AG09309 (cell line): ENCODE data around the gene TRIM8.
"Not testable (repeated sequence)": the region's sequence is repeated elsewhere in the genome, so short reads cannot be mapped to it uniquely, and the experiment has no call there.

Source experiments
- DNase-seq: peaks from one replicate; pipeline ENCODE4 v3.0.0-alpha.2; 2010; ENCODE audit warnings: low read depth
- H3K4me3 ChIP-seq: 2 replicates; pipeline ENCODE4 v1.5.1; 2011; ENCODE audit warnings: mild to moderate bottlenecking, low read depth, low read length, moderate library complexity; ENCODE audit not compliant: control insufficient read depth
- TF ChIP-seq, protein P1 (sequence below): IDR thresholded peaks from 2 replicates; pipeline ENCODE4 v1.5.1; 2011; ENCODE audit warnings: mild to moderate bottlenecking, low read depth, low read length, inconsistent platforms; ENCODE audit not compliant: insufficient read depth, control insufficient read depth; ENCODE audit errors: missing control alignments

Gene TRIM8

GRCh38 chr10:102661658-102662028, 17.4 kb downstream of the TRIM8 start:
- DNase-seq: no peak
- TF ChIP-seq, protein P1, sequence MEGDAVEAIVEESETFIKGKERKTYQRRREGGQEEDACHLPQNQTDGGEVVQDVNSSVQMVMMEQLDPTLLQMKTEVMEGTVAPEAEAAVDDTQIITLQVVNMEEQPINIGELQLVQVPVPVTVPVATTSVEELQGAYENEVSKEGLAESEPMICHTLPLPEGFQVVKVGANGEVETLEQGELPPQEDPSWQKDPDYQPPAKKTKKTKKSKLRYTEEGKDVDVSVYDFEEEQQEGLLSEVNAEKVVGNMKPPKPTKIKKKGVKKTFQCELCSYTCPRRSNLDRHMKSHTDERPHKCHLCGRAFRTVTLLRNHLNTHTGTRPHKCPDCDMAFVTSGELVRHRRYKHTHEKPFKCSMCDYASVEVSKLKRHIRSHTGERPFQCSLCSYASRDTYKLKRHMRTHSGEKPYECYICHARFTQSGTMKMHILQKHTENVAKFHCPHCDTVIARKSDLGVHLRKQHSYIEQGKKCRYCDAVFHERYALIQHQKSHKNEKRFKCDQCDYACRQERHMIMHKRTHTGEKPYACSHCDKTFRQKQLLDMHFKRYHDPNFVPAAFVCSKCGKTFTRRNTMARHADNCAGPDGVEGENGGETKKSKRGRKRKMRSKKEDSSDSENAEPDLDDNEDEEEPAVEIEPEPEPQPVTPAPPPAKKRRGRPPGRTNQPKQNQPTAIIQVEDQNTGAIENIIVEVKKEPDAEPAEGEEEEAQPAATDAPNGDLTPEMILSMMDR: no peak
- no peak overlapping the region for H3K4me3 ChIP-seq

DNA sequence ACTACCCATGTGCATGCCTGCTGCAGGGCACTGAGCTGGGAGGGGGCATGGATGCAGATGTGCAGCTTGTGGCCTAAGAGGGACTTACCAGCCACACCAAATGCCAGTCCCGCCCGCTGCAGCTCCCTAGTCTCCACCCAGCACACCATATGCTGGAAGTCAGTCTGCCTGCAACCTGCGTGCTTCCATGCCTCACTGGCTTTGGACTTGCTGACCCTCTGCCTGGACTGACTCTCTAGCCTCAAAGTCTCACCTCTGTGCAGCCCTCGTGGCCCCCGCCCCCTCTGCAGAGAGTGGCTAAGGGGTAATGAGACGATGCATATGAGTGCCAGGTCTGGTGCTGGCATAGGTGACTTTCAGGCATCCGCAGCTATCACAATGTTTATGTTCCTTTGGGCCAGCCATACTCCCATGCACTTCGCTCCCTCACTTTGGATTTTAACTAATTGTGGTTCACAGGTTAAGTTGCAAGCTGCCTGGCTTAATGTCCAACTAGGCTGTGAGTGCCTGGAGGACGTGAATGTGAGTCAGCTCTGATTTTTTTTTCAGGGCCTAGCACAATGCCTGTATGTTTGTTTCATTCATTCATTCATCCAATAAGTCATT, 21.7 kb downstream of the TRIM8 start:
- TF ChIP-seq, protein P1: no peak
- DNase-seq: no peak
- H3K4me3 ChIP-seq: no peak overlapping the region

GRCh38 chr10:102667411-102667810, 23.1 kb downstream of the TRIM8 start:
- H3K4me3 ChIP-seq, DNase-seq: not testable (repeated sequence)

DNA sequence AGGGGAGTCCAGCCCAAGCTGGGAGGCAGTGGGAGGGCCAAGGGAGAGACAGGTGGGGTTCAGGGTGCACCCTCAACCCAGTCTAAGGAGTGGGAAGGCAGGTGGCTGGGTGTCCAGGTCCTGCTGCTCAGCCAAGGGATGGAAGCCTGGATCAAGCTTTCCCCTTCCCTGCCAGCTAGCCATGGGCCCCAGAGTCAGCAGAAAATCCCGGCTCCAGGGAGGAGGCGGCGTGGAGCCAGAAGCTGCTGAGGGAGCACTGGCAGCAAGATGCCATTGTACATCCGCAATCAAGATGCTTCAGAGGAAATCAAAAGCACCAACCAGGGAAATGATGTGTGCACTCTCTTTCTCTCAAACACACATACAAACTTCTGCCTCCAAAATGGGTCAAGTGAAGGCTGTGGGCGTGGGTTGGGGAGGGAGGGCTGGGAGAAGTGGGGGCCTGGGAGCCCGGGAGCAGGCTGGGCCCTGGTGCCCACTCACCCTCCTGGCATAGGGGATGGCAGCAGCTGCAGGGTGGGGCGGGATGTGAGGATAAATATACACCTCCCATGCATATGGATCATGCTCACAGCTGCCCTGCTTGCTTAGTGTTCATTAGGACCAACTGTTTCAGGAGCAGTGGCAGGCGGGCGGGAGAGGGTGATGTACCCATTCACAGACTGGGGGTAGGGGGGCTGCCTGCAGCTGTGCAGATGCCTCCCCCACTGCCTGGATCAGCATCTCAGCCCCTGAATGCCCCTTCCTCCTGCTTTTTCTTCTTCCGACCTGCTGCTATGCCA, 24.2 kb downstream of the TRIM8 start:
- no peak overlapping the region for H3K4me3 ChIP-seq
- no peak for DNase-seq
- TF ChIP-seq, protein P1: no peak

DNA sequence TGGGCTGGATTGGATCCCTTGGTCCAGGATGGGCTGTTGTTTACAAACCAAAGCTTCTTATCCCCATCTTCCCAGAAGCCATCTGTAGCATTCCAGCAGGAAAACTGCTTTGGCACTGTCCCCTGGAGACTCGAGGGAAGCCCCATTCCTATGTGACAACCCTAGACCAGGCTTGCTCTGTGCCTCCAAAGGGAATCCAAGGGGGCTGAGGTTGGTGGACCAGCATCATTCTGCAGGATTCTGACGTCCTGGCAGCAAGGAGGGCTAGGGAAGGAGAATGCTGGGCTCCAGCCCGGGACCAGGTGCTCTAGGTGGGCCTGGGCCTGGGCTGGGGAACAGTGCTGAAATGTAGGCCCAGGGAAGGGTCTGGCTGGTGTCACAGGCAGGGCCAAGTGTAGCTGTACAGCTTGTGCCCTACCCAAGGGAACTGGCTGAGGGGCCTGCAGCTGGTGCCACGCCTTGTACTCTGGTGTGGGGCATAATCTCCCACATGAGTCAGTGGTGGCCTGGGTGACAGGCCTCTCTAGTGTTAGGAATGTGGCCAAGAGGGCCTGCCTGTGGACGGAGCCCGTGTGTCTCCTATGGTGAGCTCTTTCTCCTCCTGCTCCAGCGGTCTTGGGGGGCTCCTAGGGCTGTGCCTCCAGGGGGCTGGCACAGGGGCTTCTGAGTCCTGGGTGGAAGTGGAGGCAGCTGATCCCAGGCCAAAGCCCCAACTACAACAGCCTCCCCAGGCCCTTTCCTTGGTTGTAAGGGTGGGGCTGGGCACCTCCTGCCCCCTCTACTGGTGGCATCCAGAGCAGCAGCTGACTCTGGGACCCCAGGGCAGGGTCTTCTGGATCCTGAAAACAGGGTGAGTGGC, 25.2 kb downstream of the TRIM8 start:
- TF ChIP-seq, protein P1: no peak
- DNase-seq: no peak
- no peak overlapping the region for H3K4me3 ChIP-seq

- TF ChIP-seq, protein P1: no peak
- no peak overlapping the region for H3K4me3 ChIP-seq
- DNase-seq: no peak
Observed at GRCh38 chr10:102670065-102670670, 25.9 kb downstream of the TRIM8 start.
